HEK293 (cell line): ENCODE results near the gene SLC9C2.

Experiments
- PRDM1 ChIP-seq: fragments of 450-650 bp; formaldehyde crosslinking; IDR thresholded peaks from 2 replicates; pipeline ENCODE4; 2016; ENCODE audit warnings: missing biosample characterization, missing genetic modification characterization
- ZNF211 ChIP-seq: fragments of 450-650 bp; formaldehyde crosslinking; IDR thresholded peaks from 2 replicates; pipeline ENCODE4 v1.5.1; 2016; ENCODE audit warnings: low read depth, missing biosample characterization, missing genetic modification characterization
- ZNF670 ChIP-seq: fragments of 450-650 bp; formaldehyde crosslinking; IDR thresholded peaks from 2 replicates; pipeline ENCODE4 v1.5.1; 2016; ENCODE audit warnings: missing biosample characterization, missing genetic modification characterization, low read depth

DNA sequence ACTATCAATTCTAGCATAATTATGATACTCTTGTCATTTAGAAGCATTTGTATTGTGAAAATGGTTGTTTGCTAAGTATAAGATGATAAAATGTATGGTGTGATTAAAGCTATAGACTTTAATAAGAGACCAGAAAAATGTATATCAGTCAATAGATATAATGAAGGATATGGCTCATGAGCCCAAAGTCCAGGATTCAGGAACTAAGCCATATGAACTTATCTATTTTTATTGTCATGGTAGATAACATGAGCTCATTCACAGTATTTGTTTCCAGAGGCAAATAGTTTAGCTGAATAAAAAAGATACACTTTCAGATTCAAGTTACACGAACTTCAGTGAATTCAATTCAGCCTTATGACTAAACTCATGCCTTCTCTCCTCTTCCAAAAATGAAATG lies 93.1 kb downstream of the SLC9C2 start:
- no peak for TF ChIP-seq ZNF670 (tag by site-specific recombination)
- no peak for TF ChIP-seq ZNF211 (tag by site-specific recombination)
- TF ChIP-seq PRDM1 (tag by site-specific recombination) = no peak
